GM12892 (cell line): ENCODE measurements around the gene LRRC61.

ENCODE experiments used
- POLR2A ChIP-seq: IDR thresholded peaks from 2 replicates; pipeline ENCODE4 v1.6.1; 2011; ENCODE audit warnings: low read depth, low read length, control low read depth
- POLR2AphosphoS5 ChIP-seq: IDR thresholded peaks from 2 replicates; pipeline ENCODE4 v1.6.1; 2011; ENCODE audit warnings: low read depth, low read length, control low read depth
- TAF1 ChIP-seq: IDR thresholded peaks from 2 replicates; pipeline ENCODE4 v1.6.1; 2011; ENCODE audit warnings: low read depth, mild to moderate bottlenecking, control low read depth, low read length, borderline replicate concordance

GRCh38 chr7:150334108-150334507 lies 11.0 kb downstream of the LRRC61 start:
- TF ChIP-seq POLR2A (no peak), TAF1 (no peak), POLR2AphosphoS5 (no peak)
